ENCODE results near the gene GUCY2D. TPM values are rescaled to one million over a fixed set of nuclear protein-coding genes. Genes with fewer than 3 reads are reported as not detected.

Gene GUCY2D
- total RNA-seq, 2 donors from 2014 or later: not detected

DNA sequence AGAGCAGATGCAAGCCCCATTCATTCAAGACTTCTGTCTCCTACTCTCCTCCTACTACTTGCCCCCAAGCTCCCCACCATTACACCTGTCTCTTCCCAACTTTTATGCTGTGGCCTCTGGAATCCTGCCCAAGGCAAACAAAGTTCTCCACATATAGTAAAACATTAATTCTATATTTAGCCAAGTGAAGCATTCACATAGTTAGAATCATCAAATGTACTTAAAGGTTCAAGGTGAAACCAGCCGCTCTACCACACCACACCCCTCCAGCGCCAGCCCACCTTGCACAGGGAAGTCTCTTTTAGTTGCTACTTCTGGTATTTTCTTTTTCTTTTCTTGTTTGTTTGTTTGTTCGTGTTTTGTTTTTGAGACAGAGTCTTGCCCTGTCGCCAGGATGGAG, 25.4 kb upstream of the GUCY2D start:
- Histone ChIP-seq H3K4me1 (no peaks in the 10 kb centered on the region), H3K36me3 (no peaks in the 10 kb centered on the region), H3K27ac (no peak overlapping the region), H3K9me3 (peaks cover 0 to 18% of the 10 kb centered on the region in 2 donors), H3K4me3 (no peak overlapping the region), H3K27me3 (no peaks in the 10 kb centered on the region)
- DNase-seq (ENCODE audit: low spot score): no peak
- TF ChIP-seq, protein P1, sequence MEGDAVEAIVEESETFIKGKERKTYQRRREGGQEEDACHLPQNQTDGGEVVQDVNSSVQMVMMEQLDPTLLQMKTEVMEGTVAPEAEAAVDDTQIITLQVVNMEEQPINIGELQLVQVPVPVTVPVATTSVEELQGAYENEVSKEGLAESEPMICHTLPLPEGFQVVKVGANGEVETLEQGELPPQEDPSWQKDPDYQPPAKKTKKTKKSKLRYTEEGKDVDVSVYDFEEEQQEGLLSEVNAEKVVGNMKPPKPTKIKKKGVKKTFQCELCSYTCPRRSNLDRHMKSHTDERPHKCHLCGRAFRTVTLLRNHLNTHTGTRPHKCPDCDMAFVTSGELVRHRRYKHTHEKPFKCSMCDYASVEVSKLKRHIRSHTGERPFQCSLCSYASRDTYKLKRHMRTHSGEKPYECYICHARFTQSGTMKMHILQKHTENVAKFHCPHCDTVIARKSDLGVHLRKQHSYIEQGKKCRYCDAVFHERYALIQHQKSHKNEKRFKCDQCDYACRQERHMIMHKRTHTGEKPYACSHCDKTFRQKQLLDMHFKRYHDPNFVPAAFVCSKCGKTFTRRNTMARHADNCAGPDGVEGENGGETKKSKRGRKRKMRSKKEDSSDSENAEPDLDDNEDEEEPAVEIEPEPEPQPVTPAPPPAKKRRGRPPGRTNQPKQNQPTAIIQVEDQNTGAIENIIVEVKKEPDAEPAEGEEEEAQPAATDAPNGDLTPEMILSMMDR (IDR thresholded peaks at IDR 0.05): no peak

DNA sequence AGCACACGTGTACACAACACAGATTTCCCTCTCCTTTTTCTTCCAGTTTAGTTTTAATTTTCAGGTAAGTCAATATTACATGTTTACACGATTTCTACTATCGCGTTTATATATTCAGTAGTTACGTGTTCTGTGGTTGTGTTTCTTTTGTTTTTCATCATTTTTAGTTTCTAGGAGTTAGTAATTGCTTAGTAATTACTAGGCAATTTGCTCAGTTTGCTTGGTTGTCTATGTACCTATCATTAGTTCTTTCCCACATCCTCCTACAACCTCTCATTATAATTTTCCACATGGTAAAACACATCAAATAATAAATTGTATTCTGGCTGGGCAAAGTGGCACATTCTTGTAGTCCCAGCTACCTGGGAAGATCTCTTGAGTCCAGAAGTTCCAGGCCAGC, 24.6 kb upstream of the GUCY2D start:
- H3K4me3 ChIP-seq: no peak overlapping the region
- H3K27me3 ChIP-seq: no peaks in the 10 kb centered on the region
- no peak for DNase-seq (ENCODE audit: low spot score)
- peaks cover 0 to 18% of the 10 kb centered on the region in 2 donors for H3K9me3 ChIP-seq
- no peak overlapping the region for H3K27ac ChIP-seq
- no peaks in the 10 kb centered on the region for H3K4me1 ChIP-seq
- H3K36me3 ChIP-seq: no peaks in the 10 kb centered on the region
- TF ChIP-seq, protein P1 (IDR thresholded peaks at IDR 0.05): no peak

GRCh38 chr17:7982173-7982572, 20.2 kb upstream of the GUCY2D start:
- H3K4me3 ChIP-seq: no peak overlapping the region
- no peaks in the 10 kb centered on the region for H3K4me1 ChIP-seq
- TF ChIP-seq, protein P1 (IDR thresholded peaks at IDR 0.05): no peak
- no peaks in the 10 kb centered on the region for H3K27me3 ChIP-seq
- DNase-seq (ENCODE audit: low spot score): no peak
- no peak overlapping the region for H3K27ac ChIP-seq
- no peaks in the 10 kb centered on the region for H3K36me3 ChIP-seq
- no peaks in the 10 kb centered on the region for H3K9me3 ChIP-seq

- DNase-seq (ENCODE audit: low spot score): no peak
- no peak overlapping the region for H3K4me3 ChIP-seq
- no peaks in the 10 kb centered on the region for H3K36me3 ChIP-seq
- TF ChIP-seq, protein P1 (IDR thresholded peaks at IDR 0.05): peak in 1 of 2 donors; percentile 12
- no peaks in the 10 kb centered on the region for H3K27me3 ChIP-seq
- H3K4me1 ChIP-seq: no peaks in the 10 kb centered on the region
- no peak overlapping the region for H3K27ac ChIP-seq
- H3K9me3 ChIP-seq: no peaks in the 10 kb centered on the region
These were observed 19.7 kb upstream of the GUCY2D start for GRCh38 chr17:7982666-7983065.

DNA sequence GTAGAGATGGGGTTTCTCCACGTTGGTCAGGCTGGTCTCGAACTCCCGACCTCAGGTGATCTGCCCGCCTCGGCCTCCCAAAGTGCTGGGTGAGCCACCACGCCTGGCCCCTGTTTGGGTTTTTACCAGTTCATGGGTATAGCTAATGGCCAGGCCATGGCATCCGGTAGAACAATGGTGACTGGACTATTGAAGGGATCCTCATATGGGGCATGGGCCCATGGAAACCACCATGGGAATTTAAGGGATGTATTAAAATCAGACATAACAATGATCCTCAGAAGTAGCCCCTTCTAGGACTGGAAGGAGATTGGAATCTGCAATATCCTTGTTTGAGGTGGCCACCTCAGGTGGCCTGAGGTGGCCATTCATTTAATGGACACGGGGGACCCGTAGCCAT, 17.5 kb upstream of the GUCY2D start:
- no peaks in the 10 kb centered on the region for H3K36me3 ChIP-seq
- no peak for DNase-seq (ENCODE audit: low spot score)
- H3K4me1 ChIP-seq: peaks cover 0 to 4% of the 10 kb centered on the region in 2 donors
- no peak overlapping the region for H3K4me3 ChIP-seq
- TF ChIP-seq, protein P1 (IDR thresholded peaks at IDR 0.05): no peak
- H3K27me3 ChIP-seq: no peaks in the 10 kb centered on the region
- H3K27ac ChIP-seq: no peak overlapping the region
- no peaks in the 10 kb centered on the region for H3K9me3 ChIP-seq

DNA sequence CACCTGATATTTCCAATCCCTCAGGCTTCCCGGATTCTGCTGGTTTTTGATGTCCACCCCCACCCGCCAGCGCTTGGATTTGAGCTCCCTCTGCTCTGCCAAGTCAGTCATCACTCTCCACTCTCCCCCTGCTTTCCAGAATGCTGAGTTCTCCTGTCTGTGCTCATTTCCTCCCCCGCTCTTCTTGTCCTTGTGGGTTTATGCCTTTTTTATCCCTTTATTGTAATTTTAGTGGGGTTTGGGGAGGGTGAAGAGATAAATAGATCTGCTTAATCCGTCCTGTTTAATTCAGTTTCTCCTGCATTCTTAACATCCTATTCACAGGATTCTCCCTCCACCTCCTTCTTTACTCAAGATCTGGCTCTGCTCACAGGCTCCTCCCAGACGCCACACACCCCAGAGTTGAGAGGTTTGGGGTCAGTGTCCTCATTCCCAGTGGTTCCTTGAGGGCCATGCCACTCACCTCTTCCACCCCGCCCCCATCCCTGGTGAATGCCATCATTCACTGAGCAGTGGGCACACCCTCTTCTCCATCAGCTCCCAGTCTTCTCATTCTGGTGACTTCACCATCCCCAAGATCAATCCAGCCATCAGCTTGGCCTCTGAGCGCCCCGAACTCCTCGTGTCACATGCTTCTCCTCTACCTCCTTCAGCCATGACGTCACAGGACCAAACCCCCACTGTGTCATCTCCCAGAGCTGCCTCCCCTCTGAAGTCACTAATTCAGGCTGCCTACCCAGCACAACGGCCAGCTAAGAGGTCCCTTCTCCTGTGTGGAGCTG, 15.1 kb upstream of the GUCY2D start:
- no peak overlapping the region for H3K4me3 ChIP-seq
- H3K9me3 ChIP-seq: no peaks in the 10 kb centered on the region
- H3K4me1 ChIP-seq: peaks cover 0 to 11% of the 10 kb centered on the region in 2 donors
- DNase-seq (ENCODE audit: low spot score): no peak
- TF ChIP-seq, protein P1 (IDR thresholded peaks at IDR 0.05): no peak
- H3K27me3 ChIP-seq: no peaks in the 10 kb centered on the region
- H3K27ac ChIP-seq: no peak overlapping the region
- H3K36me3 ChIP-seq: no peaks in the 10 kb centered on the region
